ENCODE results near the gene BCL11A. TPM values are rescaled to one million over a fixed set of nuclear protein-coding genes. Genes with fewer than 3 reads are reported as not detected.

BCL11A gene
- total RNA-seq, 2 donors from 2014 or later = 14.3 to 16.2 TPM

GRCh38 chr2:60412027-60412426, 141.4 kb downstream of the BCL11A start:
- TF ChIP-seq POLR2A (IDR thresholded peaks at IDR 0.05) = no peak
- TF ChIP-seq CTCF (IDR thresholded peaks at IDR 0.05) = no peak
- no peaks in the 10 kb centered on the region for H3K27me3 ChIP-seq
- intact Hi-C loops (cut with DNase I) = no loop called here
- no peaks in the 10 kb centered on the region for H3K36me3 ChIP-seq (replicated peaks in 1 of 2; ENCODE audit: insufficient read depth in 1 of 2, low read depth in 2 of 2)
- H3K4me3 ChIP-seq = no peak overlapping the region
- ATAC-seq (no peak), DNase-seq (no peak)
- WGBS, 2 donors = 88 to 92% methylated on average over 6 of the region's 6 CpGs
- H3K9me3 ChIP-seq = no peaks in the 10 kb centered on the region
- H3K4me1 ChIP-seq = peaks cover 28% of the 10 kb centered on the region
- no peak overlapping the region for H3K27ac ChIP-seq

- peaks cover 20% of the 10 kb centered on the region for H3K4me1 ChIP-seq
- no peak overlapping the region for H3K4me3 ChIP-seq
- no peaks in the 10 kb centered on the region for H3K36me3 ChIP-seq (replicated peaks in 1 of 2; ENCODE audit: insufficient read depth in 1 of 2, low read depth in 2 of 2)
- TF ChIP-seq POLR2A (IDR thresholded peaks at IDR 0.05) (no peak), CTCF (IDR thresholded peaks at IDR 0.05) (no peak)
- intact Hi-C loops (cut with DNase I) = no loop called here
- no peaks in the 10 kb centered on the region for H3K27me3 ChIP-seq
- ATAC-seq = no peak
- H3K9me3 ChIP-seq = no peaks in the 10 kb centered on the region
- H3K27ac ChIP-seq = no peak overlapping the region
- DNase-seq = no peak
- WGBS, 2 donors = 61 to 66% methylated on average over 3 of the region's 3 CpGs
These were observed 142.2 kb downstream of the BCL11A start for GRCh38 chr2:60411295-60411694.

- ATAC-seq (no peak), DNase-seq (no peak)
- H3K9me3 ChIP-seq = no peaks in the 10 kb centered on the region
- no peaks in the 10 kb centered on the region for H3K27me3 ChIP-seq
- H3K4me3 ChIP-seq = no peak overlapping the region
- H3K36me3 ChIP-seq (replicated peaks in 1 of 2; ENCODE audit: insufficient read depth in 1 of 2, low read depth in 2 of 2) = no peaks in the 10 kb centered on the region
- H3K4me1 ChIP-seq = peaks cover 13% of the 10 kb centered on the region
- WGBS, 2 donors = 53 to 62% methylated on average over 17 of the region's 17 CpGs
- no peak overlapping the region for H3K27ac ChIP-seq
- intact Hi-C loops (cut with DNase I) = no loop called here
- TF ChIP-seq CTCF (IDR thresholded peaks at IDR 0.05) = no peak
- no peak for TF ChIP-seq POLR2A (IDR thresholded peaks at IDR 0.05)
These were observed 142.9 kb downstream of the BCL11A start for GRCh38 chr2:60410456-60411146.

- H3K27me3 ChIP-seq = no peaks in the 10 kb centered on the region
- intact Hi-C loops (cut with DNase I) = no loop called here
- H3K9me3 ChIP-seq = no peaks in the 10 kb centered on the region
- WGBS, 2 donors = 77 to 79% methylated on average over 8 of the region's 8 CpGs
- H3K4me1 ChIP-seq = peaks cover 8% of the 10 kb centered on the region
- no peaks in the 10 kb centered on the region for H3K36me3 ChIP-seq (replicated peaks in 1 of 2; ENCODE audit: insufficient read depth in 1 of 2, low read depth in 2 of 2)
- TF ChIP-seq POLR2A (IDR thresholded peaks at IDR 0.05) (no peak), CTCF (IDR thresholded peaks at IDR 0.05) (no peak)
- no peak for DNase-seq
- no peak overlapping the region for H3K27ac ChIP-seq
- ATAC-seq = no peak
- no peak overlapping the region for H3K4me3 ChIP-seq
These were observed 144.0 kb downstream of the BCL11A start for GRCh38 chr2:60409531-60409871.
